GM12872 (cell line): ENCODE results near the gene PPP2R2B.

Experiments used
- TF ChIP-seq, protein P1 (sequence below): IDR thresholded peaks from 3 replicates; pipeline ENCODE4 v1.5.1; 2011; ENCODE audit warnings: low read depth, mild to moderate bottlenecking, low read length, moderate library complexity; ENCODE audit not compliant: insufficient read depth

PPP2R2B gene

DNA sequence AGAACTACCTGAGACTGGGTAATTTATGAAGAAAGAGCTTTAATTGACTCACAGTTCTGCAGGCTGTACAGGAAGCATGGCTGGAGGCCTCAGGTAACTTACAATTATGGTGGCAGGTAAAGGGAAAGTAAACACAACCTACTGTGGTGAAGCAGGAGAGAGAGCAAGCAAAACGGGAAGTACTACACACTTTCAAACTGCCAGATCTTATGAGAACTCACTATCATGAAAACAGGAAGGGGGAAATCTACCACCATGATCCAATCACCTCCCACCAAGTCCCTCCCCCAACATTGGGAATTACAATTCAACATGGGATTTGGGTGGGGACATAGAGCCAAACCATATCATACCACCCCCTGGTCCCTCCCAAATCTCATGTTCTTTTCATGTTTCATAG is 303.8 kb downstream of the PPP2R2B start:
- TF ChIP-seq, protein P1, sequence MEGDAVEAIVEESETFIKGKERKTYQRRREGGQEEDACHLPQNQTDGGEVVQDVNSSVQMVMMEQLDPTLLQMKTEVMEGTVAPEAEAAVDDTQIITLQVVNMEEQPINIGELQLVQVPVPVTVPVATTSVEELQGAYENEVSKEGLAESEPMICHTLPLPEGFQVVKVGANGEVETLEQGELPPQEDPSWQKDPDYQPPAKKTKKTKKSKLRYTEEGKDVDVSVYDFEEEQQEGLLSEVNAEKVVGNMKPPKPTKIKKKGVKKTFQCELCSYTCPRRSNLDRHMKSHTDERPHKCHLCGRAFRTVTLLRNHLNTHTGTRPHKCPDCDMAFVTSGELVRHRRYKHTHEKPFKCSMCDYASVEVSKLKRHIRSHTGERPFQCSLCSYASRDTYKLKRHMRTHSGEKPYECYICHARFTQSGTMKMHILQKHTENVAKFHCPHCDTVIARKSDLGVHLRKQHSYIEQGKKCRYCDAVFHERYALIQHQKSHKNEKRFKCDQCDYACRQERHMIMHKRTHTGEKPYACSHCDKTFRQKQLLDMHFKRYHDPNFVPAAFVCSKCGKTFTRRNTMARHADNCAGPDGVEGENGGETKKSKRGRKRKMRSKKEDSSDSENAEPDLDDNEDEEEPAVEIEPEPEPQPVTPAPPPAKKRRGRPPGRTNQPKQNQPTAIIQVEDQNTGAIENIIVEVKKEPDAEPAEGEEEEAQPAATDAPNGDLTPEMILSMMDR: no peak

DNA sequence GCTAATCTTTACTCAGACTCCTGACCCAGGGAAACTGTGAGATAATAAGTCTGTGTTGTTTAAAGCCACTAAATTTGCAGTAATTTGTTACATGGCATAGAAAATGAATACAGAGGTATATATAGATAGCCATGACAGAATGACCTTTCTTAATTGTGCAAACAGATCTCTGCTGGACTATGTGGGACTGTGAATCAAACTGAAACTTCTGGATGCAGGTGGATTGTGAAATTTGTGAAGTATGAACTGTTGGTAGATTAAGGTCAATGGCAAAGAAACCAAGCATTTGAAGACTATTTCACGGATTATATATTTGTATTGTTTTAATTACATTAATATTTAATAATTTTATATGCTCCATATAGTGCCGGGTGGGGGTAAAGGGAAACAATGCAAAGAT is 310.4 kb downstream of the PPP2R2B start:
- TF ChIP-seq, protein P1: no peak

GRCh38 chr5:146565764-146566367 is 312.7 kb downstream of the PPP2R2B start:
- TF ChIP-seq, protein P1: peak; percentile 66

DNA sequence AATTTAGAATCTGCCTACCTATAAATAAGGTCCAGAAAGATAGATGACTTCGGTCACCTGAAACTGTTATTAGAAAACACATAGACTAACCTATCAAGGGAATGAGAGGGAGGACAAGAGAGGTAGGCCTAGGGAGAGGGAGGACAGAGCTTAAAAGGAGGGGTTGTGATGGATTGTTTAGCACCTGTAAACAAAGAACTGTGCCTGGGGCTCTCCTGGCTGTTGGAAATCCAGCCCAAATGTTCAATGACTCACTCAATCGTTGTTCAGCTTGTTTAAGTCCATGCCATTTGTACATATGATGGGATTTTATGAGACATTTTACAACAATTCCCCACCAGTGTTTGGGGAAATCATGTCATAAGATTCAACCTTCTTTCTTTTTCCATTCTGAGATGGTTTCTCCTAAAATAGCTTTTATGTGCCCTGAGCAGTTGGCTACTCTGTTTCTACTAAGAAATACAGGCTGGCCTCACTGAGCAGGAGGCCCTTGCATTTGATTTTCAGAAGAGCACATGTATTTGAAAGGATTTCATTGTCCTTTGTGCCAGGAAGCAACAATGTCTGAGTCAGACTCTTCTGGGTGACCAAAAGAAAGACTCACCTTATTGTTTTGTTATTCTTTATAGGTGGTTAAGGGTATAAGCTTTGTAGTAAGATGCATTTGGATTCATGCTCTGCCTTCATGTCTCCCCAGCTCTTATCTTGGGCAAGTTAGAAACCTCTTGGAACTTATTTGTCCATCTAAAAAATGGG is 314.4 kb downstream of the PPP2R2B start:
- TF ChIP-seq, protein P1: no peak

DNA sequence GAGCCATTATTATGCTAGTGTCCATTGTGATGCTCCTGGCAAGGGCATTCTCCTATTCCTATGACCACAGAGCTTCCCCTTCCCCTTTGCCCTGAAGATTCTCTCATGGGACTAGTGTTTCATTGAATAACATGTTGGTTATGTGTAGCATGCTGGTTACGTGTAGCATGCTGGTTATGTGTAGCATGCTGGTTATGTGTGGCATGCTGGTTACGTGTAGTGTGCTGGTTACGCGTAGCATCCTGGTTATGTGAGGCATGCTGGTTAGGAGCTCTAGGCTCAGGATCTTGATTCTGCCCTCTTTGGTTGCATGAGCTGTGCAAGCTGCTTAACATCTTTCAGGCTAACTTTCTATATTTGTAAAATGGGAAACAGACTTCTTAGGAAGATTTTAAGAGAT is 316.1 kb downstream of the PPP2R2B start:
- TF ChIP-seq, protein P1: no peak

DNA sequence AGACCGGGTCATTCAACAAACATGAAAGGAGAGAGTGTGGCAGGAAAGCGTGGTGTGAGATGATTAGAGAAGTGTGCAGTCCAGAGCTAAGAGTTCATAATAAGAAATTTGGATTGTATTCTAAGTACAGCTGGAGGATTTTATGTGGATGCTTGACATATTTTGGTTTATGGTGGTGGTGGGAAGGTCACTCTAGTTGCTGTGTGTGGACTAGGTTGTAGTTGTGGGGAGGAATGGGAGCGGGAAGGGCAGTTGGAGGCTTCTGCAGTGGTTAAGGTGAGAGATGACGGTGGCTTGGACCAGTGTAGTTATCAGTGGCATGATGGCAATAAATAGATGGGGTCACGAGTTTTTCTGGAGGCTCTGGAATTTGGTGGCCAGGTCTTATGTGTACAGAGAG is 316.8 kb downstream of the PPP2R2B start:
- TF ChIP-seq, protein P1: no peak

DNA sequence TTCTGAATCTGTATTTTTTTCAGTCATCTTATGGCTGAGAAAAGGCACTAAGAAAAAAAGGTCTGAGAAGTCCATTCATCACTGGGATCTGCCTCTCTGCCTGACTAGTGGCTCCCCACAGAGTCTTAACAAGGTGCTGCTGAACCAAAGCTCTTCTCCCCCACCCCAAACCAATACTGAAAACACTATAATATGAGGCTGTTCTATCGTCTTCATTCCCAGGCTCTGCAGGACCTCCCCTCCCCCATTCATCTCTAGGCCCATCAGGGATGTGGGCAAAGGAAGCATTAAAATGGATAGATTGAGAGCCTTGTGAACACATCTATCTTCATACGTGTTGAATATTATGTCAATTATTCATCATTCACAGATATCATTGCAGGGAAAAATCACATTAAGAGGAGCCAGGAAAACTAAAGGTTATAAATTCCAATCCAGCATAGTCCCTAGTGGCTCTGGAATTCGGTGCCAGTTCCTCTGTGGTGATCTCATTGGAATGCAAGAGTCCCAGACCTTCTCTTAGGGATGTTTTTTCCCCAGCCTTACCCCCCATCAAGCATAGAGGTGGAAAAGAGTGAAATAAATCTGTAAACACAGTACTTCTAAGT is 318.2 kb downstream of the PPP2R2B start:
- TF ChIP-seq, protein P1: no peak
